Measurements from ENCODE around the gene ATP1A1.

Gene ATP1A1

GRCh38 chr1:116408803-116409720, 36.0 kb downstream of the ATP1A1 start:
- ATAC-seq = no peak
- TF ChIP-seq ZFP30 (CRISPR knock-in tag; IDR thresholded peaks at IDR 0.05) = no peak
- TF ChIP-seq, protein P1, sequence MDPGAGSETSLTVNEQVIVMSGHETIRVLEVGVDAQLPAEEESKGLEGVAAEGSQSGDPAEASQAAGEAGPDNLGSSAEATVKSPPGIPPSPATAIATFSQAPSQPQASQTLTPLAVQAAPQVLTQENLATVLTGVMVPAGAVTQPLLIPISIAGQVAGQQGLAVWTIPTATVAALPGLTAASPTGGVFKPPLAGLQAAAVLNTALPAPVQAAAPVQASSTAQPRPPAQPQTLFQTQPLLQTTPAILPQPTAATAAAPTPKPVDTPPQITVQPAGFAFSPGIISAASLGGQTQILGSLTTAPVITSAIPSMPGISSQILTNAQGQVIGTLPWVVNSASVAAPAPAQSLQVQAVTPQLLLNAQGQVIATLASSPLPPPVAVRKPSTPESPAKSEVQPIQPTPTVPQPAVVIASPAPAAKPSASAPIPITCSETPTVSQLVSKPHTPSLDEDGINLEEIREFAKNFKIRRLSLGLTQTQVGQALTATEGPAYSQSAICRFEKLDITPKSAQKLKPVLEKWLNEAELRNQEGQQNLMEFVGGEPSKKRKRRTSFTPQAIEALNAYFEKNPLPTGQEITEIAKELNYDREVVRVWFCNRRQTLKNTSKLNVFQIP (CRISPR knock-in tag; IDR thresholded peaks at IDR 0.05; ENCODE audit: borderline replicate concordance, low read depth) = no peak
- no peak for TF ChIP-seq ZC3H10 (CRISPR knock-in tag; IDR thresholded peaks at IDR 0.05)
- TF ChIP-seq CREB5 (CRISPR knock-in tag; IDR thresholded peaks at IDR 0.05; ENCODE audit: low read depth) = no peak
- TF ChIP-seq GLIS3 (CRISPR knock-in tag; IDR thresholded peaks at IDR 0.05) = no peak
- TF ChIP-seq BACH2 (CRISPR knock-in tag; IDR thresholded peaks at IDR 0.05; ENCODE audit: borderline replicate concordance) = no peak

GRCh38 chr1:116409751-116410191, 36.7 kb downstream of the ATP1A1 start:
- TF ChIP-seq CSDC2 (CRISPR knock-in tag; IDR thresholded peaks at IDR 0.05) (no peak), OSR1 (CRISPR knock-in tag; IDR thresholded peaks at IDR 0.05) (no peak)
- no peak for ATAC-seq

- TF ChIP-seq TCF4 (CRISPR knock-in tag; IDR thresholded peaks at IDR 0.05; ENCODE audit: borderline replicate concordance) (no peak), TOX (CRISPR knock-in tag; IDR thresholded peaks at IDR 0.05; ENCODE audit: borderline replicate concordance) (no peak)
- ATAC-seq = no peak
These were observed 38.9 kb downstream of the ATP1A1 start for GRCh38 chr1:116411784-116412479.

DNA sequence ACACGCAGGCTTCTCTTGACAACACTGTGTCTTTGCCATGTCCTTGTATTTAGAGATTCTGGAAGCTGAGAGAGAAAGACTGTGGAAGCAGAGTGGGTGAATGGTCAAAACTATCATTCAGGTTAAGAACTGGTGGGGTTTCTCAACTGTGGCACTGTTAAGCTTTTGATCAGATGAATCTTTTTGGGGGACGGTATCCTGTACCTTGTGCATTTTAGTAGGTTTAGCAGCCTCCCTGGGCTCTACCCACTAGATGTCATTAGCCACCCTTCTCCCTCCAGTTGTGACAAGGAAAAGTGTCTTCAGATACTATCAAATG, 39.4 kb downstream of the ATP1A1 start:
- TF ChIP-seq ZNF565 (CRISPR knock-in tag; conservative IDR thresholded peaks at IDR 0.05; ENCODE audit: low read depth) (no peak), CSDC2 (CRISPR knock-in tag; IDR thresholded peaks at IDR 0.05) (no peak), ISL1 (CRISPR knock-in tag; IDR thresholded peaks at IDR 0.05) (no peak), ARNTL (CRISPR knock-in tag; IDR thresholded peaks at IDR 0.05; ENCODE audit: borderline replicate concordance, low read depth) (no peak), ESRRG (CRISPR knock-in tag; IDR thresholded peaks at IDR 0.05) (no peak), RARB (CRISPR knock-in tag; IDR thresholded peaks at IDR 0.05) (no peak), BACH2 (CRISPR knock-in tag; IDR thresholded peaks at IDR 0.05; ENCODE audit: borderline replicate concordance) (no peak), OSR1 (CRISPR knock-in tag; IDR thresholded peaks at IDR 0.05) (no peak), TOX (CRISPR knock-in tag; IDR thresholded peaks at IDR 0.05; ENCODE audit: borderline replicate concordance) (no peak), TCF4 (CRISPR knock-in tag; IDR thresholded peaks at IDR 0.05; ENCODE audit: borderline replicate concordance) (no peak), SNAI2 (CRISPR knock-in tag; IDR thresholded peaks at IDR 0.05) (no peak), ZNF70 (CRISPR knock-in tag; IDR thresholded peaks at IDR 0.05) (no peak)
- TF ChIP-seq, protein P1 (CRISPR knock-in tag; IDR thresholded peaks at IDR 0.05; ENCODE audit: borderline replicate concordance, low read depth) = no peak
- no peak for ATAC-seq

- TF ChIP-seq, protein P1 (CRISPR knock-in tag; IDR thresholded peaks at IDR 0.05; ENCODE audit: borderline replicate concordance, low read depth) = no peak
- TF ChIP-seq ZNF70 (CRISPR knock-in tag; IDR thresholded peaks at IDR 0.05) (no peak), PATZ1 (CRISPR knock-in tag; IDR thresholded peaks at IDR 0.05; ENCODE audit: borderline replicate concordance) (no peak), ESRRG (CRISPR knock-in tag; IDR thresholded peaks at IDR 0.05) (no peak), CSRNP3 (CRISPR knock-in tag; IDR thresholded peaks at IDR 0.05) (no peak), ZFP30 (CRISPR knock-in tag; IDR thresholded peaks at IDR 0.05) (no peak), SNAI2 (CRISPR knock-in tag; IDR thresholded peaks at IDR 0.05) (no peak), ZFP3 (CRISPR knock-in tag; IDR thresholded peaks at IDR 0.05) (no peak), PPARA (CRISPR knock-in tag; IDR thresholded peaks at IDR 0.05; ENCODE audit: borderline replicate concordance) (no peak)
- ATAC-seq = no peak
These were observed 39.9 kb downstream of the ATP1A1 start for GRCh38 chr1:116412898-116413297.
